CD4-positive, alpha-beta T cell (primary cell): ENCODE results near the gene GCLM. TPM values are rescaled to one million over a fixed set of nuclear protein-coding genes. Genes with fewer than 3 reads are reported as not detected.
"Not testable (repeated sequence)": the region's sequence is repeated elsewhere in the genome, so short reads cannot be mapped to it uniquely, and the experiment has no call there.

Source experiments
- ATAC-seq: fragments of 200-7000 bp; cut with Tn5 transposase; one replicate; pipeline ENCODE4 v1.10.0; 2022; ENCODE audit warnings: mild to moderate bottlenecking; ENCODE audit not compliant: poor library complexity
- CTCF ChIA-PET: fragments of 350-600 bp; sonication (Branson Sonifier 250); formaldehyde crosslinking; loops from one replicate; lab custom pipeline; 2021; ENCODE audit warnings: antibody characterized with exemption, inconsistent platforms; lab: Charles Lee
- POLR2A ChIA-PET: fragments of 350-600 bp; sonication (Branson Sonifier 250); formaldehyde crosslinking; loops from one replicate; lab custom pipeline; 2021; ENCODE audit warnings: antibody characterized with exemption, inconsistent platforms; lab: Charles Lee
- DNase-seq, 14 experiments: peaks; one replicate each; pipeline ENCODE4 v3.0.0-alpha.2; 2013 to 2020; ENCODE audit warnings: mixed read lengths in 2 of 14
- H3K27ac ChIP-seq, 2 donors: one replicate each; pipeline versions ENCODE4 v1.5.1 to v1.7.0; 2013; ENCODE audit warnings: low read length in 2 of 2, low read depth in 1 of 2, mild to moderate bottlenecking in 1 of 2
- H3K27me3 ChIP-seq, 2 experiments: 1 replicate in 1 of 2; 2 replicates in 1 of 2; pipeline versions ENCODE4 v1.6.1 to v1.7.0; 2013; ENCODE audit warnings: low read length in 2 of 2, control low read depth in 1 of 2, mild to moderate bottlenecking in 1 of 2, moderate library complexity in 1 of 2; ENCODE audit not compliant: insufficient read depth in 2 of 2, control insufficient read depth in 1 of 2
- H3K36me3 ChIP-seq: one replicate; pipeline ENCODE4 v1.6.1; 2013; ENCODE audit warnings: low read length, control low read depth; ENCODE audit not compliant: insufficient read depth
- H3K4me1 ChIP-seq: one replicate; pipeline ENCODE4 v1.6.1; 2013; ENCODE audit warnings: low read length, control low read depth; ENCODE audit not compliant: insufficient read depth
- H3K4me3 ChIP-seq: one replicate; pipeline ENCODE4 v1.5.1; 2013; ENCODE audit warnings: mild to moderate bottlenecking, low read length, moderate library complexity
- H3K9me3 ChIP-seq, 2 experiments: 1 replicate in 1 of 2; 2 replicates in 1 of 2; pipeline versions ENCODE4 v1.6.1 to v1.7.0; 2013; ENCODE audit warnings: low read length in 2 of 2, mild to moderate bottlenecking in 2 of 2, control low read depth in 1 of 2, moderate library complexity in 1 of 2; ENCODE audit not compliant: control insufficient read depth in 1 of 2, insufficient read depth in 1 of 2
- H3K27ac Mint-ChIP-seq: one replicate; pipeline ENCODE4 v1.8.0; 2020; ENCODE audit warnings: mixed read lengths
- H3K27me3 Mint-ChIP-seq: one replicate; pipeline ENCODE4 v1.8.0; 2021; ENCODE audit warnings: mixed read lengths
- H3K36me3 Mint-ChIP-seq: one replicate; pipeline ENCODE4 v1.8.0; 2021; ENCODE audit warnings: low read depth, mixed read lengths
- H3K4me1 Mint-ChIP-seq: one replicate; pipeline ENCODE4 v1.8.0; 2021; ENCODE audit warnings: low read depth, mixed read lengths
- H3K4me3 Mint-ChIP-seq: one replicate; pipeline ENCODE4 v1.8.0; 2020; ENCODE audit warnings: mild to moderate bottlenecking, mixed read lengths
- H3K9me3 Mint-ChIP-seq: one replicate; pipeline ENCODE4 v1.8.0; 2020; ENCODE audit warnings: mixed read lengths
- intact Hi-C, 2 experiments: fragments of 100-400 bp; cut with DNase I in 1 of 2; cut with micrococcal nuclease in 1 of 2; formaldehyde crosslinking; loops; one replicate each; pipeline versions ENCODE4 v1.15.1 to v1.9.0; 2023 to 2025; cut with DNase I, micrococcal nuclease
- total RNA-seq, 174 experiments: library from RNA in 2 of 174; stranded (reverse) in 2 of 174; gene quantifications; one replicate each; pipeline ENCODE4 v1.2.3 and lab custom pipeline; 2021 to 2026
- TF ChIP-seq, protein P1 (sequence below): fragments of 200-600 bp; IDR thresholded peaks from one replicate; pipeline ENCODE4 v1.8.0; 2022; ENCODE audit warnings: antibody characterized with exemption, mild to moderate bottlenecking

The GCLM gene
- total RNA-seq, 2 experiments from 2014 or later: 6.1 to 6.8 TPM

- H3K4me1 ChIP-seq: peaks cover 15% of the 10 kb centered on the region
- Mint-ChIP-seq H3K4me3 (peak overlapping the region; percentile 18), H3K4me1 (peaks cover 21% of the 10 kb centered on the region), H3K36me3 (peaks cover 24% of the 10 kb centered on the region), H3K27me3 (peaks cover 18% of the 10 kb centered on the region)
- H3K9me3 Mint-ChIP-seq, H3K27ac ChIP-seq, H3K27ac Mint-ChIP-seq, H3K27me3 ChIP-seq, H3K36me3 ChIP-seq, ATAC-seq, POLR2A ChIA-PET, H3K9me3 ChIP-seq, intact Hi-C loops: not testable (repeated sequence)
- H3K4me3 ChIP-seq: peak overlapping the region; percentile 23
- CTCF ChIA-PET: interaction anchor here (0.8 to 1.3 kb wide), 5 partner anchors 12 to 221 kb away, joined by 3 to 4 read pairs (median 3); partner anchors contain the start of gene DNTTIP2
- peak in 13 of 14 experiments; percentile 21 to 66 (median 46) for DNase-seq
- TF ChIP-seq, protein P1, sequence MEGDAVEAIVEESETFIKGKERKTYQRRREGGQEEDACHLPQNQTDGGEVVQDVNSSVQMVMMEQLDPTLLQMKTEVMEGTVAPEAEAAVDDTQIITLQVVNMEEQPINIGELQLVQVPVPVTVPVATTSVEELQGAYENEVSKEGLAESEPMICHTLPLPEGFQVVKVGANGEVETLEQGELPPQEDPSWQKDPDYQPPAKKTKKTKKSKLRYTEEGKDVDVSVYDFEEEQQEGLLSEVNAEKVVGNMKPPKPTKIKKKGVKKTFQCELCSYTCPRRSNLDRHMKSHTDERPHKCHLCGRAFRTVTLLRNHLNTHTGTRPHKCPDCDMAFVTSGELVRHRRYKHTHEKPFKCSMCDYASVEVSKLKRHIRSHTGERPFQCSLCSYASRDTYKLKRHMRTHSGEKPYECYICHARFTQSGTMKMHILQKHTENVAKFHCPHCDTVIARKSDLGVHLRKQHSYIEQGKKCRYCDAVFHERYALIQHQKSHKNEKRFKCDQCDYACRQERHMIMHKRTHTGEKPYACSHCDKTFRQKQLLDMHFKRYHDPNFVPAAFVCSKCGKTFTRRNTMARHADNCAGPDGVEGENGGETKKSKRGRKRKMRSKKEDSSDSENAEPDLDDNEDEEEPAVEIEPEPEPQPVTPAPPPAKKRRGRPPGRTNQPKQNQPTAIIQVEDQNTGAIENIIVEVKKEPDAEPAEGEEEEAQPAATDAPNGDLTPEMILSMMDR: peak; percentile 35
Observed at GRCh38 chr1:93850687-93851326, 58.4 kb downstream of the GCLM start.

- H3K4me3 ChIP-seq: peak overlapping the region; percentile 95
- H3K27ac Mint-ChIP-seq: peak overlapping the region; percentile 100
- H3K4me1 ChIP-seq: peaks cover 23% of the 10 kb centered on the region
- intact Hi-C loops: loop anchor here (5.0 to 10.0 kb wide), 10 partner anchors 401 to 1386 kb away; partner anchors contain the start of genes DR1 (in 2 of the 2), FNBP1L (in 2 of the 2), ABCD3 (in 1 of the 2) and CCDC18 (in 1 of the 2)
- TF ChIP-seq, protein P1: no peak
- H3K4me3 Mint-ChIP-seq: peak overlapping the region; percentile 95
- peaks cover 12% of the 10 kb centered on the region for H3K27me3 Mint-ChIP-seq
- peak overlapping the region; percentile 87 for H3K27ac ChIP-seq
- no peaks in the 10 kb centered on the region for H3K36me3 ChIP-seq
- peaks cover 25% of the 10 kb centered on the region for H3K36me3 Mint-ChIP-seq
- no peaks in the 10 kb centered on the region for H3K9me3 Mint-ChIP-seq
- H3K27me3 ChIP-seq: no peaks in the 10 kb centered on the region
- peaks cover 37% of the 10 kb centered on the region for H3K4me1 Mint-ChIP-seq
- POLR2A ChIA-PET: interaction anchor here (1.0 to 4.2 kb wide), 5 partner anchors 30 to 503 kb away, joined by 3 to 22 read pairs (median 10); partner anchors contain the start of genes DNTTIP2, DR1 and GCLM
- CTCF ChIA-PET: interaction anchor here (1.0 kb wide), 2 partner anchors 61 to 219 kb away, joined by 3 to 4 read pairs; partner anchors contain the start of gene GCLM
- ATAC-seq: no peak
- no peaks in the 10 kb centered on the region for H3K9me3 ChIP-seq
- no peak for DNase-seq
Observed at GRCh38 chr1:93848350-93848883, 60.8 kb downstream of the GCLM start.

DNA sequence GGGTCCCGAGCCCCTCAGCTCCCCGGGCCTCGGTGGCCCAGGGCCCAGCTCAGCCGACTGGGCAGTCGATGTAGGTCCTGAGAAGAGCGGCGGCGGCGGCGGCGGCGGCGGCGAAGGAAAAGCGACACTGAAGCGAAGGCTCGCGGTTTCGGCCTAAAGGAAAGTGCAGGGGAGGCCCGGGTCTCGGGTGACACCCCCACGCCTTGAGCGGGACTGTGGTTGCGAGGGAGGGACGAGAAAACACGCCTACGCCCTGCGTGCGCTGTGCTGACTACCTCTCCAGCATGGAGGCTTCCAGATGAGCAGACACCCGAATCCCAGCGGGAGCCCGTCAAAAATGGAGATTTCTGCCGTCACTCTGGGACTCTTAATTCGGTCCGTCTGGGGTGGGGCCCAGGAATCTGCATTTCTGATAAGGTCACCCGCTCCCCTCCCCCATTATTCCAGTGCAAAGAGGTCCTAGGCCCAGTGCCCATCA, 61.4 kb downstream of the GCLM start:
- DNase-seq (peak; percentile 54 to 89 (median 66)), ATAC-seq (peak; percentile 37)
- peak overlapping the region; percentile 100 for H3K27ac Mint-ChIP-seq
- CTCF ChIA-PET: interaction anchor here (1.0 kb wide), 2 partner anchors 61 to 218 kb away, joined by 3 to 4 read pairs; partner anchors contain the start of gene GCLM
- H3K4me3 Mint-ChIP-seq: peak overlapping the region; percentile 95
- peaks cover 37% of the 10 kb centered on the region for H3K4me1 Mint-ChIP-seq
- Histone ChIP-seq H3K27me3 (no peaks in the 10 kb centered on the region), H3K4me1 (peaks cover 23% of the 10 kb centered on the region), H3K36me3 (no peaks in the 10 kb centered on the region), H3K27ac (peak overlapping the region; percentile 87), H3K4me3 (peak overlapping the region; percentile 95), H3K9me3 (no peaks in the 10 kb centered on the region)
- H3K27me3 Mint-ChIP-seq: peaks cover 9% of the 10 kb centered on the region
- TF ChIP-seq, protein P1: no peak
- peaks cover 25% of the 10 kb centered on the region for H3K36me3 Mint-ChIP-seq
- intact Hi-C loops: loop anchor here (1.0 to 10.0 kb wide), 12 partner anchors 61 to 1387 kb away; partner anchors contain the start of genes DR1 (in 2 of the 2), FNBP1L (in 2 of the 2), GCLM (in 2 of the 2) and ABCD3 (in 1 of the 2)
- H3K9me3 Mint-ChIP-seq: no peaks in the 10 kb centered on the region
- POLR2A ChIA-PET: interaction anchor here (0.5 to 4.2 kb wide), 8 partner anchors 31 to 1264 kb away, joined by 3 to 22 read pairs (median 4); partner anchors contain the start of genes ABCD3, DNTTIP2, DR1 and GCLM
